Tibial nerve (tissue), 3 donors: ENCODE data around the gene TOX2.

Source experiments
- EP300 ChIP-seq, 2 donors: sonication (generic); formaldehyde crosslinking; IDR thresholded peaks; one replicate each; pipeline ENCODE4 v1.6.1; 2017; ENCODE audit warnings: antibody characterized with exemption in 2 of 2, mild to moderate bottlenecking in 1 of 2
- POLR2A ChIP-seq, 2 donors: fragments of 450-650 bp; IDR thresholded peaks; one replicate each; pipeline ENCODE4 v1.6.1; 2017; ENCODE audit warnings: antibody characterized with exemption in 2 of 2, mild to moderate bottlenecking in 2 of 2, moderate library complexity in 2 of 2

DNA sequence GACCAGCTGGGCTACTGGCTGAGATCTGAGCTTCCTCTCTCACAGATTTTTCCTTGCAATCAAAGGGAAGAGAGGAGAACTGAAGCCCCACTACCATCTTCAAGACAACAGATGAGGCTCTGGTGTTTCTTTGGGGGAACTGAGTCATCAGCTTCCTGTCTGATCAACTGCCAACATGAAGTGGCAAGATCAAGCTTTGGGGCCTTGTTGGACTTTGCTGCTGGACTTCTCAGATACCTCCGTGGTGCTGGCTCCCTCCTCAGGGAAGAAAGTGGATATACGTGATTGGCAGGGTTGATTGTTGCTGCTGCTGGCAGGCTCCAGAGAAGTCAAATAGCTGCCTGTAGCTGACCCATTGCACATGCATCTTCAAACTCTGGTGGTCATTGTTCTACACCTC lies 3.6 kb upstream of the TOX2 start:
- TF ChIP-seq EP300 (IDR thresholded peaks at IDR 0.05), result no peak
- TF ChIP-seq POLR2A (IDR thresholded peaks at IDR 0.05), result no peak
